HFFc6 (cell line): ENCODE measurements around the gene PDZD8. TPM values are rescaled to one million over a fixed set of nuclear protein-coding genes. Genes with fewer than 3 reads are reported as not detected.
A peak's percentile ranks its signal among the peaks of the same experiment; 100 is the strongest.

Experiments
- DNase-seq: peaks from one replicate; pipeline ENCODE4 v3.0.0-alpha.2; 2018
- H3K27ac Mint-ChIP-seq: 2 replicates; pipeline ENCODE4 v1.8.0; 2020; ENCODE audit warnings: mild to moderate bottlenecking, mixed read lengths
- H3K27me3 Mint-ChIP-seq: 2 replicates; pipeline ENCODE4 v1.8.0; 2021; ENCODE audit warnings: mild to moderate bottlenecking, moderate library complexity, mixed read lengths; ENCODE audit not compliant: insufficient read depth
- H3K36me3 Mint-ChIP-seq: 2 replicates; pipeline ENCODE4 v1.8.0; 2021; ENCODE audit warnings: low read depth, mixed read lengths
- H3K4me1 Mint-ChIP-seq: 2 replicates; pipeline ENCODE4 v1.8.0; 2020; ENCODE audit warnings: low read depth, mixed read lengths
- H3K4me3 Mint-ChIP-seq: 2 replicates; pipeline ENCODE4 v1.8.0; 2020; ENCODE audit warnings: mild to moderate bottlenecking, moderate library complexity, mixed read lengths
- H3K9me3 Mint-ChIP-seq: 2 replicates; pipeline ENCODE4 v1.8.0; 2020; ENCODE audit warnings: mild to moderate bottlenecking, mixed read lengths
- CTCF ChIP-seq: fragments of 200-600 bp; sonication (generic); IDR thresholded peaks from 2 replicates; pipeline ENCODE4 v1.5.0; 2021; ENCODE audit warnings: antibody characterized with exemption, mild to moderate bottlenecking
- total RNA-seq, 6 experiments: library from RNA; stranded (reverse); fragmentation: NEBNext Ultra II Directional; extraction: Animal tissue kit (Norgen Biotek cat#: 25700); gene quantifications; 2 replicates in 1 of 6; 3 replicates in 5 of 6; pipeline ENCODE4 v1.2.3, GENCODE V29; 2021

The PDZD8 gene
- total RNA-seq, 6 experiments from 2014 or later = 29.9 to 32.5 (median 31.5) TPM

- no peak overlapping the region for H3K27ac Mint-ChIP-seq
- H3K27me3 Mint-ChIP-seq = peaks cover 16% of the 10 kb centered on the region
- no peak overlapping the region for H3K4me3 Mint-ChIP-seq
- H3K9me3 Mint-ChIP-seq = no peaks in the 10 kb centered on the region
- no peaks in the 10 kb centered on the region for H3K36me3 Mint-ChIP-seq
- DNase-seq = no peak
- H3K4me1 Mint-ChIP-seq = no peaks in the 10 kb centered on the region
- TF ChIP-seq CTCF = no peak
Measured at GRCh38 chr10:117405730-117406129, 30.5 kb upstream of the PDZD8 start.

- no peak for TF ChIP-seq CTCF
- no peak for DNase-seq
- H3K27me3 Mint-ChIP-seq = peaks cover 8% of the 10 kb centered on the region
- H3K9me3 Mint-ChIP-seq = no peaks in the 10 kb centered on the region
- no peak overlapping the region for H3K4me3 Mint-ChIP-seq
- no peaks in the 10 kb centered on the region for H3K36me3 Mint-ChIP-seq
- H3K4me1 Mint-ChIP-seq = no peaks in the 10 kb centered on the region
- H3K27ac Mint-ChIP-seq = no peak overlapping the region
Measured at GRCh38 chr10:117400329-117400728, 25.1 kb upstream of the PDZD8 start.

DNA sequence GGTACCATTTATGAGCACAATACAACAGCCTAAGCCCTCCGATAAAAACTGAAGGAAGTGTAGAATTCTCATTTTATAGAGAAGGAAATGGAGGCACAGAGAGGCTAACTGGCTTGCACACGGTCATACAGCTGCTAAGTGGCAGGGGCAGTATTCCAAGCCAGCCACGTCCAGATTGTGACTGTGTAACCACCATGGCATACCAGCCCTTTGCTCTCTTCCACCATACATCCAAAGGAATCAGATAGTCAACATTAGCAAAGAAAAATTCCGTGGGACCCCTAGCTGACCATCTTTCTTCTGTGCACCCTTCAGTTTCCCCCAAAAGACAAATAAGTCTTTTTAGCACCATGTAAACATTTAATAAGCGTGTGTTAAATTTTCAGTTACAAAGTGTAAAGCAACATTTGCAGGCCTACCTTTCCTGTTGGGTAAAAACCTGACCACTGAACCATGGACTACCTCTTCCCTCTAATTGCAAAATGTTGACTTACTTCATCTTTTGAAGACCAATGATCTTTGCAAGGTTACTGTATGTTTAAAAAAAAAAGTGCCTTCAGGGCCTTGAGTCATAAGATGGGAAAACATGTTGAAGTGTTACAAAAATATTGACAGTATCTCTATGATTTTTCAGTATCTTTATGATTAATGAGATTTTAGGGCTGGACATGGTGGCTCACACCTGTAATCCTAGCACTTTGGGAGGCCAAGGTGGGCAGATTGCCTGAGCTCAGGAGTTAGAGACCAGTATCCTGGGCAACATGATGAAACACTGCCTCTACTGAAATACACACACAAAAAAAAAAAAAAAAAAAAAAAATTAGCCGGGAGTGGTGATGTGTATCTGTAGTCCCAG is 24.3 kb upstream of the PDZD8 start:
- DNase-seq = no peak
- peaks cover 8% of the 10 kb centered on the region for H3K27me3 Mint-ChIP-seq
- H3K4me1 Mint-ChIP-seq = no peaks in the 10 kb centered on the region

GRCh38 chr10:117398029-117398428 is 22.8 kb upstream of the PDZD8 start:
- Mint-ChIP-seq H3K9me3 (no peaks in the 10 kb centered on the region), H3K27ac (no peak overlapping the region), H3K4me1 (no peaks in the 10 kb centered on the region), H3K4me3 (no peak overlapping the region), H3K27me3 (peaks cover 5% of the 10 kb centered on the region; the same call in 1 of the 2 replicates), H3K36me3 (no peaks in the 10 kb centered on the region)
- DNase-seq = no peak
- TF ChIP-seq CTCF = no peak

More for the DNA sequence above, 24.3 kb upstream of the PDZD8 start:
- Mint-ChIP-seq H3K36me3 (no peaks in the 10 kb centered on the region), H3K9me3 (no peaks in the 10 kb centered on the region), H3K4me3 (no peak overlapping the region), H3K27ac (no peak overlapping the region)
- TF ChIP-seq CTCF = no peak

DNA sequence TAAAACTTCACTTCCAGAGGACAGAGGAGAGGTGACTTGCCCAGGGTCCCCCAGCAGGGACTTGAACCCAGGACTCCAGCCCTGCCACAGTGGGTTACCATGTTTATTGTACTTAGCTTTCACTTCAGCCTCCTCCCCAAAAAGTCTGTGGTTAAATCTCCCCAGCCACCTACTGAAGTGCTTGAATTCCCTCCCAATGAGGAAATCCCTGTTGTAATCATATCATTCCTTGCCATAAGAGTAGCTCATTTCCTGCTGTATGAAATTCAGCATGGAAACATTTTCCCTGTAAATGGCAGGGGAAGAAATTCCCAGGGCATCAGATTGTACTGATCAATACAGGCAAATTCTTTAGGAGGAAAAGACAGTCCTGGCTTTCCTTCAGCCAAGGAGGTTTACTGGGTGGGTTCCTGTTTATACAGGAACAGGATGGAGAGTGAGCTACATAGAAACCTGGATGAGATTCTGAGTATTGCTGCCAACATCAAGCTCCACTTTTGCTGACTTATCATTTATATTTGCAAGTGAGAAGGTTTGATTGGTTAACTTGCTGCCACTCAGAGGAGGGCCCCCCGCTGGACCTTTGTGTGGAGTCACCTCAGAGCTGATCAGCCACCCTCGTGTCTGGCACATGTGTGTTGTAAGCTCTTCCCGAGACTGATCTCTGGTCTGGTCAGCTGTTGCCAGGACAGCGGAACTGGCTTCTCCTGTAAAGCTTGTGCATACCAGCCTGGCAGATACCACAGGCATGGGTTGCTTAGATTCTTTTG is 16.4 kb upstream of the PDZD8 start:
- Mint-ChIP-seq H3K4me1 (no peaks in the 10 kb centered on the region; the same call in 1 of the 2 replicates), H3K9me3 (no peaks in the 10 kb centered on the region), H3K27ac (no peak overlapping the region; the same call in 1 of the 2 replicates), H3K4me3 (no peak overlapping the region), H3K27me3 (peaks cover 26% of the 10 kb centered on the region), H3K36me3 (no peaks in the 10 kb centered on the region)
- no peak for TF ChIP-seq CTCF
- DNase-seq = peak; percentile 74
